CD14-positive monocyte (primary cell): ENCODE measurements around the gene DNTT. TPM values are rescaled to one million over a fixed set of nuclear protein-coding genes. Genes with fewer than 3 reads are reported as not detected.

Experiments
- DNase-seq, 3 donors: peaks; one replicate each; pipeline ENCODE4 v3.0.0-alpha.2; 2011 to 2022
- H2AFZ ChIP-seq: 2 replicates; pipeline ENCODE4 v1.6.0; 2012; ENCODE audit warnings: mild to moderate bottlenecking, low read depth, low read length, inconsistent platforms; ENCODE audit not compliant: insufficient read depth, poor library complexity, severe bottlenecking
- H3K27ac ChIP-seq, 2 donors: 1 replicate in 1 of 2; 2 replicates in 1 of 2; pipeline ENCODE4 v1.5.1; 2012 to 2013; ENCODE audit warnings: low read length in 2 of 2, control low read depth in 1 of 2, inconsistent platforms in 1 of 2, low read depth in 1 of 2, mild to moderate bottlenecking in 1 of 2
- H3K27me3 ChIP-seq, 2 donors: one replicate each; pipeline versions ENCODE4 v1.6.0 to v1.6.1; 2011 to 2013; ENCODE audit warnings: low read length in 2 of 2; ENCODE audit not compliant: control insufficient read depth in 2 of 2, insufficient read depth in 2 of 2
- H3K36me3 ChIP-seq, 2 donors: replicated peaks in 1 of 2; 1 replicate in 1 of 2; 2 replicates in 1 of 2; pipeline versions ENCODE4 v1.5.1 to v1.6.1; 2012 to 2013; ENCODE audit warnings: low read length in 2 of 2, control low read depth in 1 of 2, inconsistent platforms in 1 of 2, mild to moderate bottlenecking in 1 of 2; ENCODE audit not compliant: insufficient read depth in 2 of 2, control insufficient read depth in 1 of 2
- H3K4me1 ChIP-seq, 2 donors: 1 replicate in 1 of 2; 2 replicates in 1 of 2; pipeline versions ENCODE4 v1.5.1 to v1.6.1; 2012 to 2013; ENCODE audit warnings: low read length in 2 of 2, control low read depth in 1 of 2, inconsistent platforms in 1 of 2, mild to moderate bottlenecking in 1 of 2, moderate library complexity in 1 of 2; ENCODE audit not compliant: insufficient read depth in 2 of 2, control insufficient read depth in 1 of 2
- H3K4me2 ChIP-seq: replicated peaks from 2 replicates; pipeline ENCODE3; 2012; ENCODE audit warnings: low read length, moderate library complexity, mild to moderate bottlenecking; ENCODE audit not compliant: poor library complexity, severe bottlenecking; ENCODE audit errors: extremely low read depth
- H3K4me3 ChIP-seq, 3 experiments: fragments of 200-600 bp in 1 of 3; sonication (generic) in 1 of 3; replicated peaks in 1 of 3; 1 replicate in 2 of 3; 2 replicates in 1 of 3; pipeline ENCODE4 v1.5.1; 2011 to 2013; ENCODE audit warnings: low read length in 3 of 3, mild to moderate bottlenecking in 3 of 3, control low read depth in 2 of 3, low read depth in 2 of 3, inconsistent platforms in 1 of 3, moderate library complexity in 1 of 3
- H3K79me2 ChIP-seq: 2 replicates; pipeline ENCODE4 v1.6.0; 2012; ENCODE audit warnings: mild to moderate bottlenecking, control low read depth, inconsistent platforms, low read length, moderate library complexity; ENCODE audit not compliant: insufficient read depth
- H3K9ac ChIP-seq: 2 replicates; pipeline ENCODE4 v1.6.0; 2017; ENCODE audit warnings: low read length, mild to moderate bottlenecking; ENCODE audit not compliant: insufficient read depth, poor library complexity, severe bottlenecking
- H3K9me3 ChIP-seq, 2 donors: replicated peaks in 1 of 2; 1 replicate in 1 of 2; 2 replicates in 1 of 2; pipeline versions ENCODE4 v1.5.1 to v1.6.1; 2012 to 2013; ENCODE audit warnings: low read length in 2 of 2, control low read depth in 1 of 2; ENCODE audit not compliant: control insufficient read depth in 1 of 2, insufficient read depth in 1 of 2
- H4K20me1 ChIP-seq: 2 replicates; pipeline ENCODE4 v1.6.0; 2012; ENCODE audit warnings: mild to moderate bottlenecking, low read length, control low read depth, moderate library complexity; ENCODE audit not compliant: insufficient read depth
- H3K27ac Mint-ChIP-seq, 7 donors: one replicate each; pipeline ENCODE4 v1.8.0; 2020; ENCODE audit warnings: mild to moderate bottlenecking in 7 of 7, mixed read lengths in 7 of 7, moderate library complexity in 6 of 7, inconsistent platforms in 2 of 7
- H3K27me3 Mint-ChIP-seq, 3 donors: one replicate each; pipeline ENCODE4 v1.8.0; 2021 to 2022; ENCODE audit warnings: low read depth in 3 of 3, mild to moderate bottlenecking in 3 of 3, mixed read lengths in 3 of 3, moderate library complexity in 3 of 3, inconsistent platforms in 1 of 3
- H3K36me3 Mint-ChIP-seq, 2 donors: one replicate each; pipeline ENCODE4 v1.8.0; 2020; ENCODE audit warnings: mixed read lengths in 2 of 2, inconsistent platforms in 1 of 2, mild to moderate bottlenecking in 1 of 2
- H3K4me1 Mint-ChIP-seq: one replicate; pipeline ENCODE4 v1.8.0; 2020; ENCODE audit warnings: mild to moderate bottlenecking, mixed read lengths
- H3K4me3 Mint-ChIP-seq, 2 donors: one replicate each; pipeline ENCODE4 v1.8.0; 2020; ENCODE audit warnings: mild to moderate bottlenecking in 2 of 2, mixed read lengths in 2 of 2, moderate library complexity in 1 of 2
- H3K9me3 Mint-ChIP-seq, 7 donors: one replicate each; pipeline ENCODE4 v1.8.0; 2020 to 2022; ENCODE audit warnings: mixed read lengths in 7 of 7, mild to moderate bottlenecking in 6 of 7, moderate library complexity in 6 of 7, inconsistent platforms in 2 of 7
- WGBS: methylation state at CpG from one replicate; pipeline ENCODE4 v1.1.5; 2013; ENCODE audit warnings: missing lambda C conversion rate; ENCODE audit not compliant: insufficient coverage; 5-methylcytosine and 5-hydroxymethylcytosine counted together
- intact Hi-C, 2 donors: fragments of 100-400 bp; cut with micrococcal nuclease; formaldehyde crosslinking; loops; one replicate each; pipeline versions ENCODE4 v1.15.0 to v1.15.1; 2023
- polyA plus RNA-seq, 3 donors: library from polyadenylated mRNA; depleted of rRNA in 1 of 3; unstranded in 2 of 3; stranded (reverse) in 1 of 3; fragments of 300-500 nt in 2 of 3; fragments of >200 nt in 1 of 3; fragmentation: Illumina TruSeq in 2 of 3; gene quantifications; 1 replicate in 2 of 3; 2 replicates in 1 of 3; pipeline ENCODE4 v1.2.3, GENCODE V29; 2012 to 2021
- TF ChIP-seq, protein P1 (sequence below): fragments of 200-600 bp; IDR thresholded peaks from one replicate; pipeline ENCODE4 v1.8.0; 2022; ENCODE audit warnings: antibody characterized with exemption, mild to moderate bottlenecking

The DNTT gene
- polyA plus RNA-seq, 3 donors: not detected

DNA sequence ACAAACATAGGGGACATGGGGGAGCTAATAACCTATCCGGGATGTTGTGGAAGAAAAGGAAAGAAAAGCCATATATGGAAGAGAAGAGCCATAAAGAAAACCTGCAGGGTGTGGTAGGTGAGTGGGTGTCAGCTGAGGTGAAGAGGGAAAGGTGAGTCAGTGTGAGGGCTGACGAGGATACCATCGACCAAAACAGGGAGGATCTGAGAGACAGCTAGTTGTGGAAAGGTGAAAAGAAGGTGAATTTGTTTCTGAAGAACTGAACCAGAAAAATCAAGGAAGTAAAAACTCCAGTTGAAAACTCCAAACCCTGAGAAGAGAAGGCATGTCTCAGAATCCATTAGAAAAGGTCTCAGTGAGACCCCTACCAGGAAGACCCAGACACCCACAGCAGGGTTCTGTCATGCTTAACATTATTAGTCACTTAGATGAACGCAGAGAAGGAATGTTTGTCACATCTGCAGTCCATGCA lies 37.0 kb upstream of the DNTT start:
- DNase-seq: no peak
- TF ChIP-seq, protein P1, sequence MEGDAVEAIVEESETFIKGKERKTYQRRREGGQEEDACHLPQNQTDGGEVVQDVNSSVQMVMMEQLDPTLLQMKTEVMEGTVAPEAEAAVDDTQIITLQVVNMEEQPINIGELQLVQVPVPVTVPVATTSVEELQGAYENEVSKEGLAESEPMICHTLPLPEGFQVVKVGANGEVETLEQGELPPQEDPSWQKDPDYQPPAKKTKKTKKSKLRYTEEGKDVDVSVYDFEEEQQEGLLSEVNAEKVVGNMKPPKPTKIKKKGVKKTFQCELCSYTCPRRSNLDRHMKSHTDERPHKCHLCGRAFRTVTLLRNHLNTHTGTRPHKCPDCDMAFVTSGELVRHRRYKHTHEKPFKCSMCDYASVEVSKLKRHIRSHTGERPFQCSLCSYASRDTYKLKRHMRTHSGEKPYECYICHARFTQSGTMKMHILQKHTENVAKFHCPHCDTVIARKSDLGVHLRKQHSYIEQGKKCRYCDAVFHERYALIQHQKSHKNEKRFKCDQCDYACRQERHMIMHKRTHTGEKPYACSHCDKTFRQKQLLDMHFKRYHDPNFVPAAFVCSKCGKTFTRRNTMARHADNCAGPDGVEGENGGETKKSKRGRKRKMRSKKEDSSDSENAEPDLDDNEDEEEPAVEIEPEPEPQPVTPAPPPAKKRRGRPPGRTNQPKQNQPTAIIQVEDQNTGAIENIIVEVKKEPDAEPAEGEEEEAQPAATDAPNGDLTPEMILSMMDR: no peak
- Histone ChIP-seq H3K4me3 (no peak overlapping the region), H3K79me2 (no peaks in the 10 kb centered on the region), H3K4me2 (no peak overlapping the region), H3K27me3 (no peaks in the 10 kb centered on the region), H2AFZ (no peak overlapping the region), H3K9ac (no peak overlapping the region), H3K9me3 (no peaks in the 10 kb centered on the region), H4K20me1 (no peaks in the 10 kb centered on the region), H3K4me1 (peaks cover 28 to 30% of the 10 kb centered on the region in 2 donors), H3K36me3 (no peaks in the 10 kb centered on the region), H3K27ac (no peak overlapping the region)
- H3K27me3 Mint-ChIP-seq: peaks cover 0 to 5% (median 2%) of the 10 kb centered on the region in 3 donors
- H3K4me1 Mint-ChIP-seq: peaks cover 35% of the 10 kb centered on the region
- no peak overlapping the region for H3K27ac Mint-ChIP-seq
- peaks cover 0 to 2% (median 0%) of the 10 kb centered on the region in 7 donors for H3K9me3 Mint-ChIP-seq
- intact Hi-C loops: no loop called here
- WGBS: 100% methylated on average over 2 of the region's 4 CpGs
- H3K36me3 Mint-ChIP-seq: peaks cover 0 to 5% of the 10 kb centered on the region in 2 donors
- no peak overlapping the region for H3K4me3 Mint-ChIP-seq

DNA sequence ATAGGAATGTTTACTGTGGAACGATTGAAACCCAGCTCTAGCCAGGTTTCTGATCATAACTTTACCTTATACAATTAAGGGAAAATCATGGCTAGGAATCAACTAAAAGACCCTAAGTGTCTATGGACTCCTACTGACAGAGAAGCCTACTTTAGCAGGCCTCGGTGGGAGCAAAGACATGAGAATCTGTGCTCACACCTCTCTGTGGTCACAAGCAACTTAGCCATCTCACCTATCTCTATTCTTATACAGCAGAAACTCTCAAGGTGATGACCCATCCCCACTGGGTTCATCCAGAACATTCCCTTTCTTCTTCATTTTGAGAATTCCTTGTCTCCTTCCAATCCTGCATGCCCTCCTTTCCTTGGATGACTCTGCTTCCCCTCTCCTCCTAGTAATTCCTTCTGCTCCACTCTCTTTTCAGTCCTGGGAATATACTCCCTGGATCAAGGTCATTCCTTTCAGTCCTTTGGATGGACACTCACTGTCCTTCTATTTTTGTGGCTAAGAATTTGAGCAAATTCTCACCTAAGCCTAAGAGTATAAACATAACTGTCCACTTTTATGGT lies 35.8 kb upstream of the DNTT start:
- Histone ChIP-seq H2AFZ (no peak overlapping the region), H3K9me3 (no peaks in the 10 kb centered on the region), H3K27ac (no peak overlapping the region), H4K20me1 (no peaks in the 10 kb centered on the region), H3K79me2 (no peaks in the 10 kb centered on the region), H3K36me3 (no peaks in the 10 kb centered on the region), H3K9ac (no peak overlapping the region), H3K4me1 (peaks cover 40 to 41% of the 10 kb centered on the region in 2 donors), H3K4me2 (no peak overlapping the region), H3K27me3 (no peaks in the 10 kb centered on the region), H3K4me3 (no peak overlapping the region)
- Mint-ChIP-seq H3K27ac (peak overlapping the region in 1 of 7 donors; percentile 33), H3K27me3 (peaks cover 0 to 4% (median 2%) of the 10 kb centered on the region in 3 donors), H3K4me3 (no peak overlapping the region), H3K36me3 (peaks cover 0 to 5% of the 10 kb centered on the region in 2 donors), H3K4me1 (peaks cover 46% of the 10 kb centered on the region), H3K9me3 (peaks cover 0 to 2% (median 0%) of the 10 kb centered on the region in 7 donors)
- DNase-seq: no peak
- TF ChIP-seq, protein P1: no peak
- WGBS: 100% methylated on average over 1 of the region's 2 CpGs
- intact Hi-C loops: no loop called here
